Stomach (tissue), 9 donors: ENCODE measurements around the gene MYO3B. TPM values are rescaled to one million over a fixed set of nuclear protein-coding genes. Genes with fewer than 3 reads are reported as not detected.

ENCODE experiments used
- DNase-seq, 2 donors: peaks; one replicate each; pipeline versions ENCODE4 v3.0.0 to v3.0.0-alpha.2; 2013 to 2019
- H3K27ac ChIP-seq, 5 donors: fragments of 200-600 bp in 4 of 5; sonication (generic) in 4 of 5; one replicate each; pipeline ENCODE4 v1.5.1; 2013 to 2019; ENCODE audit warnings: mild to moderate bottlenecking in 1 of 5, moderate library complexity in 1 of 5
- H3K27me3 ChIP-seq, 3 donors: fragments of 200-600 bp; sonication (generic); one replicate each; pipeline ENCODE4 v1.5.1; 2017 to 2019; ENCODE audit warnings: mixed run types in 1 of 3
- H3K36me3 ChIP-seq, 4 donors: fragments of 200-600 bp; sonication (generic); 1 replicate in 3 of 4; 2 replicates in 1 of 4; pipeline ENCODE4 v1.5.1; 2016 to 2019
- H3K4me1 ChIP-seq, 4 donors: fragments of 200-600 bp; sonication (generic); one replicate each; pipeline ENCODE4 v1.5.1; 2016 to 2019
- H3K4me3 ChIP-seq, 4 donors: fragments of 200-600 bp; sonication (generic) in 3 of 4; one replicate each; pipeline ENCODE4 v1.5.1; 2016 to 2019; ENCODE audit warnings: mild to moderate bottlenecking in 1 of 4
- H3K9me3 ChIP-seq, 4 donors: fragments of 200-600 bp; sonication (generic); one replicate each; pipeline ENCODE4 v1.5.1; 2016 to 2019
- EP300 ChIP-seq: sonication (generic); formaldehyde crosslinking; IDR thresholded peaks from one replicate; pipeline ENCODE4 v1.6.1; 2017; ENCODE audit warnings: antibody characterized with exemption
- POLR2A ChIP-seq, 4 donors: fragments of 450-650 bp; IDR thresholded peaks; one replicate each; pipeline ENCODE4 v1.6.1; 2016; ENCODE audit warnings: antibody characterized with exemption in 4 of 4, control low read depth in 2 of 4, mild to moderate bottlenecking in 1 of 4, moderate library complexity in 1 of 4
- POLR2AphosphoS5 ChIP-seq, 3 donors: sonication (generic); formaldehyde crosslinking; IDR thresholded peaks; one replicate each; pipeline ENCODE4 v1.6.1; 2016; ENCODE audit warnings: antibody characterized with exemption in 3 of 3
- WGBS, 5 donors: extraction: QIAGEN DNeasy Blood & Tissue Kit in 3 of 5; methylation state at CpG; one replicate each; pipeline versions ENCODE4 v1.1.5 to v1.1.7; 2013 to 2018; 5-methylcytosine and 5-hydroxymethylcytosine counted together
- intact Hi-C: fragments of 100-400 bp; cut with DNase I; formaldehyde crosslinking; loops from one replicate; pipeline ENCODE4 v1.15.1; 2023; ENCODE audit warnings: low total_unique reads
- polyA plus RNA-seq, 3 donors: library from polyadenylated mRNA; stranded (reverse); fragments of 200-250 nt; gene quantifications; one replicate each; pipeline ENCODE4 v1.2.3, GENCODE V29; 2013
- total RNA-seq, 5 donors: library from RNA; depleted of rRNA; stranded (reverse); fragments of >200 nt; gene quantifications; one replicate each; pipeline versions ENCODE4 v1.1.0 to v1.2.3, GENCODE V29; 2014 to 2016
- TF ChIP-seq, protein P1 (sequence below), 7 experiments: fragments of 450-650 bp in 4 of 7; fragments of 200-600 bp in 3 of 7; sonication (generic) in 3 of 7; IDR thresholded peaks; one replicate each; pipeline ENCODE4 v1.5.1; 2016 to 2019; ENCODE audit warnings: antibody characterized with exemption in 7 of 7, control low read depth in 2 of 7, mild to moderate bottlenecking in 1 of 7
- donor health status: healthy with polysubstance abuse.
- donor health status: Bipolar disorder and iron deficiency.
- donor health status: healthy.

MYO3B gene
- total and polyA plus RNA-seq, 8 donors: 0.05 to 0.37 TPM; not detected in 6

DNA sequence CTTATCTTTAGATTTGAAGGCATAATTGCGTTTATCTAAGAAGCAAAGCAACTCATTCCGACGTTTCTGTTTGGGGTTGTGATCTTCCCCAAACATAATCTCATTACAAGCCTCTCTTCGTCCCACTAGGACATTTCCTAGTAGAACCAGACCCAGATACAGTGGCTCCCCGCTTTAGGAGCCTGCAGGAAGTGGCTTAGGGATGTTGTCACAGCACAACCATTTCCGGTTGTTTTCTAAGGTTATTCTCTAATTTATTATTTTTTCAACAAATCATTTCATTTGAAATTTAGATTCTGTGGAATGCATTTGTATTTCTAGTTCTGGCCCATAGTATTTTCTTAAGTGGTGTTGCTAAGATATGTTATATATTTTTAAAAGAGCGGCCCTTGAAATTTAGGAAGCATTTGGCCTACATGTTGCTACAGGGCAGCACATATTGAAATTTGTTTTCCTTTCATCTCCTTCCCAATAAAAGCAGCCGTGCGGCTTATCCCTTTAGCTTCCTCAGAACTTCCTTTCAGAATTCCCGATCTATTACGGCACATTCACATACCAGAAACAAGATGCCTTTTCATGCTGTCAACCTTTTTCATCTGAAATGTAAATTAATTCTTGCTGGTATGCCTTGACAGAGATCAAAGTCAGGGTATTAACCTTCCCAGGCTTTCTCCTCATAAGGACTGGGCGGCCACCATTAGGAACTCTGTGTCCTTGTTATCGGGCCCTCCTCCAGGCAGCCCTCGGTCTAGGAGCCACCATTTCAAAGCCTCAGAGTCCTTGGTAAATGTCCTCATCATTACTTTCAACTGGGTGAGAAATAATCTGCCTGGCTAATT is 326.2 kb downstream of the MYO3B start:
- Histone ChIP-seq H3K27ac (no peak overlapping the region), H3K9me3 (no peaks in the 10 kb centered on the region), H3K4me3 (no peak overlapping the region), H3K4me1 (peaks cover 4 to 13% (median 7%) of the 10 kb centered on the region in 4 donors), H3K27me3 (no peaks in the 10 kb centered on the region), H3K36me3 (no peaks in the 10 kb centered on the region)
- TF ChIP-seq POLR2AphosphoS5 (IDR thresholded peaks at IDR 0.05) (no peak), POLR2A (IDR thresholded peaks at IDR 0.05) (no peak), EP300 (no peak)
- TF ChIP-seq, protein P1, sequence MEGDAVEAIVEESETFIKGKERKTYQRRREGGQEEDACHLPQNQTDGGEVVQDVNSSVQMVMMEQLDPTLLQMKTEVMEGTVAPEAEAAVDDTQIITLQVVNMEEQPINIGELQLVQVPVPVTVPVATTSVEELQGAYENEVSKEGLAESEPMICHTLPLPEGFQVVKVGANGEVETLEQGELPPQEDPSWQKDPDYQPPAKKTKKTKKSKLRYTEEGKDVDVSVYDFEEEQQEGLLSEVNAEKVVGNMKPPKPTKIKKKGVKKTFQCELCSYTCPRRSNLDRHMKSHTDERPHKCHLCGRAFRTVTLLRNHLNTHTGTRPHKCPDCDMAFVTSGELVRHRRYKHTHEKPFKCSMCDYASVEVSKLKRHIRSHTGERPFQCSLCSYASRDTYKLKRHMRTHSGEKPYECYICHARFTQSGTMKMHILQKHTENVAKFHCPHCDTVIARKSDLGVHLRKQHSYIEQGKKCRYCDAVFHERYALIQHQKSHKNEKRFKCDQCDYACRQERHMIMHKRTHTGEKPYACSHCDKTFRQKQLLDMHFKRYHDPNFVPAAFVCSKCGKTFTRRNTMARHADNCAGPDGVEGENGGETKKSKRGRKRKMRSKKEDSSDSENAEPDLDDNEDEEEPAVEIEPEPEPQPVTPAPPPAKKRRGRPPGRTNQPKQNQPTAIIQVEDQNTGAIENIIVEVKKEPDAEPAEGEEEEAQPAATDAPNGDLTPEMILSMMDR (IDR thresholded peaks at IDR 0.05): no peak
- DNase-seq: no peak
- WGBS, 5 donors: 77 to 86% (median 81%) methylated on average over 14 of the region's 14 CpGs
- intact Hi-C loops: no loop called here

DNA sequence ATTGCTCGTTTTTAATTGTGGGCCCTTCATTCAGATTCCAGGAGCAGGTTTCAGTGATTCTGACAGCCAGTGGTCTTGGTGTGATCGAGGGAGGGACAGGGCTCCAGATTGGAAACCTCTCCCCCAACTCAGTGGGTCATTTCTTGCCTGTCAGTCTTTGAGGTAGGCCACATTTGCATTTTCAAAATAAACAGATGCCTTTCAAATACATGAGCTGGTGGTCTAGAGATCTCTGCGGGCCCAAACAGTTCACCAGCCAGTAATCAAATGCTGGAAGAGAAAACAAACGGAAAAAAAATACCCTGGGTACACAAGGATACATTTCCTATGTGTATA is 326.8 kb downstream of the MYO3B start:
- no peaks in the 10 kb centered on the region for H3K27me3 ChIP-seq
- DNase-seq: no peak
- no peak overlapping the region for H3K4me3 ChIP-seq
- peaks cover 4 to 13% (median 7%) of the 10 kb centered on the region in 4 donors for H3K4me1 ChIP-seq
- 59 to 80% (median 65%) methylated on average over 4 of the region's 4 CpGs for WGBS, 5 donors
- no peaks in the 10 kb centered on the region for H3K36me3 ChIP-seq
- H3K27ac ChIP-seq: no peak overlapping the region
- intact Hi-C loops: no loop called here
- no peaks in the 10 kb centered on the region for H3K9me3 ChIP-seq
- no peak for TF ChIP-seq EP300
- no peak for TF ChIP-seq POLR2A (IDR thresholded peaks at IDR 0.05)
- TF ChIP-seq, protein P1 (IDR thresholded peaks at IDR 0.05): no peak

DNA sequence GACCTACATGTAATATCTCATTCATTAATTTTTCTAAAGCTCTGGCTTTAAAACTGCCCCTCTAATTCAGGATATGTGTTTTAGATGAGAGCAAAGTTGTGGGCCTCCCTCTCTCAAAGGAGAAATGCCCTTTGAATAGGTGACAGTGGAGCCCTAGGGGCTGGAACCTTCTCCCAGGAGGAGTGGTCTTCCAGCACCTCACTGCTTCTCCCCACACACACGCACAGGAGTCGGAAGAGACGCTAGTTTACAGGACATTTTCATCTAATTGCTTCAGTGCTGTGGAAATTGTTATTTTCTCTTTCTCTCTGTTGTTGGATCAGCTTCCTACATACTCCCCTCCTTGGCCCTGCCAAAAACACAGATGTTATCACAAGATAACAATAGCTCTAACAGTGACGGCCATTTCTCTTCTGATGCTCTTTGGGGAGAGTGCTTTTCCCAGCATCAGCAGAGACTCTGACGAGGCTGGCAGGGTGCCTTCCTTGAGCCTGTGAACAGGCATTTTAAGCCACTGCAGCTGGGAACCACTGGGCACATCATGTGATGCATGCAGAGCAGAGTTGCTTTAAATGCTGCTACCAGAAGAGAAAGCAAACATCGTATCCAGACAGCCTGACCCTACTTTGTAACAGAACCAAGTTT is 327.8 kb downstream of the MYO3B start:
- no peaks in the 10 kb centered on the region for H3K27me3 ChIP-seq
- peak in 1 of 2 donors; percentile 82 for DNase-seq
- no peaks in the 10 kb centered on the region for H3K9me3 ChIP-seq
- H3K4me1 ChIP-seq: peaks cover 4 to 13% (median 7%) of the 10 kb centered on the region in 4 donors
- WGBS, 5 donors: 31 to 61% (median 49%) methylated on average over 6 of the region's 6 CpGs
- TF ChIP-seq POLR2A (IDR thresholded peaks at IDR 0.05) (no peak), POLR2AphosphoS5 (IDR thresholded peaks at IDR 0.05) (no peak), EP300 (no peak)
- TF ChIP-seq, protein P1 (IDR thresholded peaks at IDR 0.05): no peak
- H3K36me3 ChIP-seq: no peaks in the 10 kb centered on the region
- H3K27ac ChIP-seq: peak overlapping the region; percentile 4 to 68 (median 53)
- intact Hi-C loops: no loop called here
- peak overlapping the region in 1 of 4 donors; percentile 8 for H3K4me3 ChIP-seq

DNA sequence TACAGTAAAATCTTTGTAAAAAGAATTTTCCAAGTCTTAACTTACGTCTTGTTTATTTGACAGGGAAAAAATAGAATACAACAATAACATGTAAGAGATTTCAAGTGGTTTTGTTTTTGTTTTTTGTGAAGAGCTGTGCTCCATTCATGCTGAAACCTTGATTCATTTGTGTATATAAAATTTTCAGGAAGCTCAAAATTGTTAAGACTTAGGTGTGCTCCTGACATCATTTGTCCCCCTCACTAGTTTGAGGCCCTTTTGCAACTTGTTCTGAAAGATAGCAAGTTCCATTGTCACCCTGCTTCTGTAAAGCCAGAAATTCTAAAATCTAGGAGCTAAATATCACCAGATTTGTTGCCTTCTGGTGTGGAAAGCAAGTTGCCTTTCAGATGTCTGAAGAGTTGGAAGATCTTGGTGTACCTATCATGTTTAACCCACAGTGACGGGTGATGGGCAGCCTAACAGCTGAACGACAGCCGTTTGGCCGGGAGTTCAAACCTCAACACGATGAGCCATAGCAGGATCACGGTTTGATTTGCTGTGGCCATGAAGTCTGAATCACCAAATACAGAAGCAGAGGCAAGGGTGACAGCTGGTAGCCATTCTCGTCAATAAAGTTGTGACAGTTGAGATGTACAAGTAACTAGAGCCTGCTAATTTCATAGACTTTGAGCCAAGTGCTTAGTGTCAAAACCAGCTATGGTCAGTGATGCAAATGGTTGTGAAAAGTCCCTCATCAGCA is 331.7 kb downstream of the MYO3B start:
- H3K27ac ChIP-seq: no peak overlapping the region
- no peak overlapping the region for H3K4me3 ChIP-seq
- H3K27me3 ChIP-seq: no peaks in the 10 kb centered on the region
- H3K9me3 ChIP-seq: no peaks in the 10 kb centered on the region
- peaks cover 4 to 13% (median 7%) of the 10 kb centered on the region in 4 donors for H3K4me1 ChIP-seq
- TF ChIP-seq EP300 (no peak), POLR2AphosphoS5 (IDR thresholded peaks at IDR 0.05) (no peak), POLR2A (IDR thresholded peaks at IDR 0.05) (no peak)
- TF ChIP-seq, protein P1 (IDR thresholded peaks at IDR 0.05): no peak
- 70 to 93% (median 86%) methylated on average over 8 of the region's 8 CpGs for WGBS, 5 donors
- DNase-seq: no peak
- intact Hi-C loops: no loop called here
- H3K36me3 ChIP-seq: no peaks in the 10 kb centered on the region
